ENCODE data around the gene SDK1.
"Not testable (repeated sequence)": the region's sequence is repeated elsewhere in the genome, so short reads cannot be mapped to it uniquely, and the experiment has no call there.

The SDK1 gene

GRCh38 chr7:3951316-3952055 is 650.4 kb downstream of the SDK1 start:
- no peak for DNase-seq

DNA sequence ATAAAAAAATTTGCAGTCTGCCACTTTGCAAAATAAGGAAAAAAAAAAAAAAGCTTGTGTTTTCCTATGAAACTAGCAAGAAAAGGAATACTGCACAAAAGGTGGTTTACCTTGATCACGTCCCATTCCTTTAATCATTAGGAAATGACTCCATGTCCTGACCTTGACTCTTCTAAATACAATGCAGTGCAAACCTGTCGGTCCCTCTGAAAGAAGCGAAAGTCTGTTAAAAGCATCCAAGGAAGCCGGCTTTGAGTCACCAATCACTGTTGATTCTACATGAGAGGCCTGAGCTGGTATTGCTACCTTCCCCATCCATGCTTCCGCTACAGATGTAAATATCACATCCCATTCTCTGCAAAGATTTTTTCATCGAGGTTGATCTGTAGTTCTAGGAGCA is 652.1 kb downstream of the SDK1 start:
- DNase-seq: no peak

GRCh38 chr7:3953946-3954345 is 652.9 kb downstream of the SDK1 start:
- no peak for DNase-seq

DNA sequence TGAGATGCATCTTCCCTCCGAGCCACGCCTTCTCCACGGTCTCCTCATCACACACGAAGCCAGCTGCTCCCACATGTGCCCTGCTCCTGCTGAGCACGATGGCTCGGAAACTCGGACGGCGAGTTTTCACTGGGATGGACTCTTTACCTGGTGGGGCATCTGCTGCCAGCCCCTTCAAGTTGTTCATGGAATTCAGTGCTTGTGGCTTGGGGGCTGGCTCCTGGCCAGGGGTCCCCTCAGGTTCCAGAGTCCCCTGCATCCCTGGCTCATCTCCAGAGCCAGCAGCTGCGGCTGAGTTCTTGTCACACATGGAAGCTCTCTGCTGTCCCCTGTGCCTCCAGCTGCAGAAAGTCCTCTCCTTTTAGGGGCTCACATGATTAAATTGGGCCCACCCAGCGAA is 654.0 kb downstream of the SDK1 start:
- DNase-seq: no peak

GRCh38 chr7:3955751-3956696 is 655.0 kb downstream of the SDK1 start:
- DNase-seq: no peak

- DNase-seq: no peak
Measured at GRCh38 chr7:3956949-3957348, 655.9 kb downstream of the SDK1 start.

- no peak for DNase-seq
Measured at GRCh38 chr7:3957472-3958108, 656.5 kb downstream of the SDK1 start.

GRCh38 chr7:3958109-3958483 is 657.0 kb downstream of the SDK1 start:
- no peak for DNase-seq

DNA sequence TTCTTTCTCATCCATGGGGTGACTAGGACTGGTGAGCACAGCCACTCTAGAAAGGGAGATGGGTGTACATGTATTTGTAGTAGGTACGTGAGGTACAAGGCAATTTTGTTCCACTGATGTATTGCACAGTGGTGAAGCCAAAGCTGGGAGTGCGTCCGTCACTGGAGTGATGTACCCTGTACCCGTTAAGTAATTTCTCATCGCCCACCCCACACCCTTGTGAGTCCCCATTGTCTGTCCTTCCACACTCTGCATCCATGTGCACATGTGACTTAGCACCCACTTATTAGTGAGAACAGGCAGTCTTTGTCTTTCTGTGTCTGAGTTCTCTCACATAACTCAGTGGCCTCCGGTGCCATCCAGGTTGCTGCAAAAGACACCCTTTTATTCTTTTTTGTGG is 658.3 kb downstream of the SDK1 start:
- no peak for DNase-seq

GRCh38 chr7:3960050-3960763 is 659.2 kb downstream of the SDK1 start:
- no peak for DNase-seq

GRCh38 chr7:3960942-3961341 is 659.9 kb downstream of the SDK1 start:
- no peak for DNase-seq

DNA sequence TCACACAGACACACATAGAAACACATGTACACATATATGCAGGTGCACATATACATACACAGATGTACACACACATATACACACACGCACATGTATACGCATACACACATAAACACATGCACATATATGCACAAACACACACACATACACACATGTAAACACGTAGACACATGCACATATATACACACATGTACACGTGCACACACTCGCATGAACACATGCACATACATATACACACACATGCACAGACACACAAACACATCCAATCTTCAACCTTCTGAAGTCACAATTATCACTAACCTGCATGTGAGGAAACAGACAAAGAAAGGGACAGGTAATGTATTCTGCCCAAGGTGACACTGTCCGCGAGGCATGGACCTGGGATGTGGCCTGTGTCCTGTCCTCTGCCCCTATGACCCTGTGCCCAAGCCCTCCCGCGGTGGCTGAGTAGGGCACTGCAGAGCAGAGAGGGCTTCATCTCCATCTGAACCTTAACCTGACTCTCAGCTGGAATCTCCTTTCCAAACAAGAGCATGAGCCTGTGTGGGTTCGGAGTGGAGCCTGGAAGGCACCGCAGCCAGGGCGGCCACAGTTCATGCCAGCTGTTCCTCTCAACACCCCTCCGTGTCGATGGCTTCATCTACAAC is 660.9 kb downstream of the SDK1 start:
- DNase-seq: no peak

DNA sequence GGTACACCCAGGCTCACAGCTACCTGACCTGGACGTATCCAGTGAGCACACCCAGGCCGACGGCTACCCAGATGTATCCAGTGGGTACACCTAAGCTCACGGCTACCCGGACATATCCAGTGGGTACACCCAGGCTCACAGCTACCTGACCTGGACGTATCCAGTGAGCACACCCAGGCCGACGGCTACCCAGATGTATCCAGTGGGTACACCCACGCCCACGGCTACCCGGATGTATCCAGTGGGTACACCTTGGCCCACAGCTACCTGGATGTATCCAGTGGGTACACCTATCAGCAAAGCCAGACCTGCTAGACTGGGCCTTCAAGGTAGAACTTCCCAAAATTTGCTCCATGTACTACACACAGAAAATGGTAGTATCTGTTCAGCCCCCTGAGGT is 662.7 kb downstream of the SDK1 start:
- DNase-seq: not testable (repeated sequence)

GRCh38 chr7:3964980-3965606 is 664.0 kb downstream of the SDK1 start:
- no peak for DNase-seq

DNA sequence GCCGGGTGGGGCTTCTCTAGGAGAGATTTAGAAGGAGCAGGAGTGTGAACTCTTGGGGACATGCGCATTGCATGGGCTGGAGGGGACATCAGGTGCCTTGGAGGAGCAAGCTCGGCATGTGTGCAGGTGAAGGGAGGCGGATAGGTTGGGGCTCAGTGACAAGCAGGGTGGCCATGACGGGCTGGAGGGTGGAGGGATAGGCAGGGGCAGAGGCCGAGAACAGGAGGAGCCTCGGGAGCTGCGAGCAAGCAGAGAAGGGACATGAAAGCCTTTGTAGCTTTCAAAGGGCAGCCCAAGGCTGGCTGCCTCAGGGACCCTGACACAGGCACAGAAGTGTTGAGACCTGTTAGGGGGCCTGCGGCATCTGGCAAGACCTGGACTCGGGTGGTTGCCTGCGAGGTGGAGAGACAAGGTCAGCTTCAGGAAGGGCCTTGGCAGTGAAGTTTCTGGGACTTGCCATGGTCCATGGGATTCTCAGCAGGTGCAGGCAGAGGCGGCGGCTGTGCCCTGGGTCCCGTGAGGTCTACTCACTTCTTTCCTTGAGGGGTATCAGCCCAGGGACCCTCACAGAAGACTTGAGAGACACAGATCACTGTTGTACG is 664.8 kb downstream of the SDK1 start:
- no peak for DNase-seq

DNA sequence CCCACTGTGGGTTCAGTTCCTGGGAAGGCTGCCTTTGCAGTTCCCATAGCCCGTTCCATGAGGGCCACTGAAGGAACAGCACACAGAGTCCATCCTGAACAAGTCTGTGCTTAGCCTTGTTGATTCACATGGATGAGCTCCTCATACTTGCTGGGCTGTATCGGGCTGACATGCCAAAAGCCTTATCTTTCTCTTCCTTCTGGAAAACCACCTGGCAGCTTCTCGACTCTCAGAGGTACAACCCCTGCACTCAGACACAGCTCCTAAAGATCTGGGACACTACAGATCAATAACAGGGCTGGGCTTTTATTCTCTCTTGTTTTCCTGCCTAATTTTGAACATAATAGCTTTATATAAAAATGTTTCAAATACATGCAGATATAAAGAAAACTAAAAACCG is 667.2 kb downstream of the SDK1 start:
- no peak for DNase-seq

DNA sequence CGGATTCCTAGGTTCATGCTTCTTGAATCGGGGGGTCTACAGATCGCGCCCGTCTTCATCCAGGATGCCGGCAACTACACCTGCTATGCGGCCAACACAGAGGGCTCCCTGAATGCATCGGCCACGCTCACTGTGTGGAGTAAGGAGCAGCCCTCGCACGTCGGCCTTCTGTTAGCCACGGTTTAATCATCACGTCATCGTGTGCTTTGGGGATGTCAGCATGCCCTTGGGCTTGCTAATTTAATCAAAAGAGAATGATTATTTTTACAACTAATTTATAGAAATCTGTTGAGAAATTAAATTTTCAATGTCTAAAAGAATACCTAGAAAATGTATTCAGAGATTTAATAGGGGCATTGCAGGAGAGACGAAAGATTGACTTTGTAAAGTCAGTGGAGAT is 668.2 kb downstream of the SDK1 start:
- no peak for DNase-seq

- DNase-seq: no peak
Measured at GRCh38 chr7:3971323-3971722, 670.3 kb downstream of the SDK1 start.

GRCh38 chr7:3973264-3973663 is 672.2 kb downstream of the SDK1 start:
- no peak for DNase-seq

GRCh38 chr7:3974329-3974728 is 673.3 kb downstream of the SDK1 start:
- DNase-seq: no peak
